Measurements from ENCODE around the gene PTPRD.

PTPRD gene

GRCh38 chr9:8390571-8390970, 2222.2 kb downstream of the PTPRD start:
- DNase-seq (ENCODE audit: low read depth in 2 of 2): no peak

GRCh38 chr9:8389531-8389930, 2223.3 kb downstream of the PTPRD start:
- DNase-seq (ENCODE audit: low read depth in 2 of 2): no peak

GRCh38 chr9:8388132-8388531, 2224.7 kb downstream of the PTPRD start:
- DNase-seq (ENCODE audit: low read depth in 2 of 2): no peak

GRCh38 chr9:8384091-8384490, 2228.7 kb downstream of the PTPRD start:
- no peak for DNase-seq (ENCODE audit: low read depth in 2 of 2)

GRCh38 chr9:8382777-8383527, 2229.8 kb downstream of the PTPRD start:
- no peak for DNase-seq (ENCODE audit: low read depth in 2 of 2)

GRCh38 chr9:8382266-8382665, 2230.5 kb downstream of the PTPRD start:
- no peak for DNase-seq (ENCODE audit: low read depth in 2 of 2)

- DNase-seq (ENCODE audit: low read depth in 2 of 2): no peak
Measured at GRCh38 chr9:8381601-8382000, 2231.2 kb downstream of the PTPRD start.

- DNase-seq (ENCODE audit: low read depth in 2 of 2): no peak
Measured at GRCh38 chr9:8374471-8374870, 2238.3 kb downstream of the PTPRD start.

GRCh38 chr9:8371686-8372085, 2241.1 kb downstream of the PTPRD start:
- DNase-seq (ENCODE audit: low read depth in 2 of 2): no peak

- DNase-seq (ENCODE audit: low read depth in 2 of 2): no peak
Measured at GRCh38 chr9:8366161-8366926, 2246.5 kb downstream of the PTPRD start.

- DNase-seq (ENCODE audit: low read depth in 2 of 2): no peak
Measured at GRCh38 chr9:8365466-8366160, 2247.2 kb downstream of the PTPRD start.

- DNase-seq (ENCODE audit: low read depth in 2 of 2): no peak
Measured at GRCh38 chr9:8365029-8365428, 2247.8 kb downstream of the PTPRD start.

GRCh38 chr9:8364026-8364752, 2248.6 kb downstream of the PTPRD start:
- DNase-seq (ENCODE audit: low read depth in 2 of 2): no peak

GRCh38 chr9:8362250-8362649, 2250.6 kb downstream of the PTPRD start:
- no peak for DNase-seq (ENCODE audit: low read depth in 2 of 2)

- DNase-seq (ENCODE audit: low read depth in 2 of 2): no peak
Measured at GRCh38 chr9:8361364-8361763, 2251.4 kb downstream of the PTPRD start.

GRCh38 chr9:8356406-8356805, 2256.4 kb downstream of the PTPRD start:
- DNase-seq (ENCODE audit: low read depth in 2 of 2): no peak

- no peak for DNase-seq (ENCODE audit: low read depth in 2 of 2)
Measured at GRCh38 chr9:8351436-8351835, 2261.4 kb downstream of the PTPRD start.

- DNase-seq (ENCODE audit: low read depth in 2 of 2): no peak
Measured at GRCh38 chr9:8349901-8350300, 2262.9 kb downstream of the PTPRD start.

- no peak for DNase-seq (ENCODE audit: low read depth in 2 of 2)
Measured at GRCh38 chr9:8349376-8349775, 2263.4 kb downstream of the PTPRD start.

GRCh38 chr9:8348756-8349155, 2264.0 kb downstream of the PTPRD start:
- no peak for DNase-seq (ENCODE audit: low read depth in 2 of 2)

GRCh38 chr9:8346296-8346695, 2266.5 kb downstream of the PTPRD start:
- DNase-seq (ENCODE audit: low read depth in 2 of 2): no peak
